ENCODE measurements around the gene AGAP1.

The AGAP1 gene

DNA sequence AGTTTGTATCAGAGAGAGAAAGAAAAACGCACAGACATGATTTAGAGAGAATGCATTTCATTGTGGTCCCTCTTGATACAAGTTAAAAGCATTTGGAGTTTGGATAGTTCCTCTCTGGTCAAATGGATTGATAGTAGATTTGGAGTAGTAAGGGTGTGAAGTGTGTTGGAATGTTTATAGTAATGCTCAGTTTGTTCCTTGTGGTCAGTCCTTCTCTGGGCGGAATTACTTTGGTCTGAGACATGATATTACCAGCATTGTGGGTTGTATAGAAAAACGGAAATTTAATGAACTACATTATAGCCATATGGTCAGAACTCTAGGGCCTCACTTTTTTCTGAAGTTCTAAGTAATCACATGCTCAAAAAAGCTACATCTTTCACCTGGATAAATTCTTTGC is 178.9 kb downstream of the AGAP1 start:
- Mint-ChIP-seq H3K27me3 (peaks cover 74% of the 10 kb centered on the region), H3K27ac (no peak overlapping the region), H3K9me3 (no peaks in the 10 kb centered on the region), H3K4me3 (no peak overlapping the region), H3K4me1 (no peaks in the 10 kb centered on the region)
- ATAC-seq (no peak), DNase-seq (no peak)

DNA sequence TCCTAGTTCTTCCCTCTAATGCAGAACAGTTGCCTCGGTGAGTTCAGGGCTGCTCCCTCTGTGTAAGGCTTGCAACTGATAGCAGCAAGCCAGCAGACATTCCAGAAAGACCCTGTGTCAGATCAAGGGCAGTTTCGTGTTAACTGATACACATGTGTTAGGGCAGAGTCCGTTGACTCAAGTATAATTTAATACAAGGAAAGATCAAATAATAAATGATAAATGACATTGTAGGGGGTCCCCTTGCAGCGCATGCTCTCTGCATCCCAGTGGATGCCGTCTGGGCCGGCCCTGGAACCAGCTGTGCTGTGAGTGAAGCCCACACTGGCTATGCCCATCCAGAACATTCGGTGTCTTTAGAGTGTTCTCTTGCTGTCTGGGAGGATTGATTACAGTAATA is 180.3 kb downstream of the AGAP1 start:
- H3K4me1 Mint-ChIP-seq: no peaks in the 10 kb centered on the region
- peaks cover 60% of the 10 kb centered on the region for H3K27me3 Mint-ChIP-seq
- H3K27ac Mint-ChIP-seq: no peak overlapping the region
- H3K4me3 Mint-ChIP-seq: no peak overlapping the region
- DNase-seq (no peak), ATAC-seq (no peak)
- H3K9me3 Mint-ChIP-seq: no peaks in the 10 kb centered on the region

DNA sequence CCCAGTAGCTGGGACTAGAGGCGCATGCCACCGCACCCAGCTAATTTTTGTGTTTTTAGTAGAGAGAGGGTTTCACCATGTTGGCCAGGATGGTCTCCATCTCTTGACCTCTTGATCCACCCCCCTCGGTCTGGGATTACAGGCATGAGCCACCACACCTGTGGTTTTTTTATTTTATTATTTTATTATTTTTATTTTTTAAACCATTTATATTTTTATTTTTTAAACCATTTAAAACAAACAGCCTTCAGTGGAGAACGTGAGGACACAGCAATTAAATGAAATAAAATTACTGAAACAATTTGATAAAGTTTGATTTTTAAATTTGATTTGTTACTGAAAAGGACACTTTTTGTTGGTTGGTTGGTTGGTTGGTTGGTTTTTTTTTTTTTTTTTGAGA is 181.0 kb downstream of the AGAP1 start:
- H3K4me1 Mint-ChIP-seq: no peaks in the 10 kb centered on the region
- no peak overlapping the region for H3K27ac Mint-ChIP-seq
- ATAC-seq (no peak), DNase-seq (no peak)
- H3K27me3 Mint-ChIP-seq: peaks cover 60% of the 10 kb centered on the region
- H3K4me3 Mint-ChIP-seq: no peak overlapping the region
- no peaks in the 10 kb centered on the region for H3K9me3 Mint-ChIP-seq

DNA sequence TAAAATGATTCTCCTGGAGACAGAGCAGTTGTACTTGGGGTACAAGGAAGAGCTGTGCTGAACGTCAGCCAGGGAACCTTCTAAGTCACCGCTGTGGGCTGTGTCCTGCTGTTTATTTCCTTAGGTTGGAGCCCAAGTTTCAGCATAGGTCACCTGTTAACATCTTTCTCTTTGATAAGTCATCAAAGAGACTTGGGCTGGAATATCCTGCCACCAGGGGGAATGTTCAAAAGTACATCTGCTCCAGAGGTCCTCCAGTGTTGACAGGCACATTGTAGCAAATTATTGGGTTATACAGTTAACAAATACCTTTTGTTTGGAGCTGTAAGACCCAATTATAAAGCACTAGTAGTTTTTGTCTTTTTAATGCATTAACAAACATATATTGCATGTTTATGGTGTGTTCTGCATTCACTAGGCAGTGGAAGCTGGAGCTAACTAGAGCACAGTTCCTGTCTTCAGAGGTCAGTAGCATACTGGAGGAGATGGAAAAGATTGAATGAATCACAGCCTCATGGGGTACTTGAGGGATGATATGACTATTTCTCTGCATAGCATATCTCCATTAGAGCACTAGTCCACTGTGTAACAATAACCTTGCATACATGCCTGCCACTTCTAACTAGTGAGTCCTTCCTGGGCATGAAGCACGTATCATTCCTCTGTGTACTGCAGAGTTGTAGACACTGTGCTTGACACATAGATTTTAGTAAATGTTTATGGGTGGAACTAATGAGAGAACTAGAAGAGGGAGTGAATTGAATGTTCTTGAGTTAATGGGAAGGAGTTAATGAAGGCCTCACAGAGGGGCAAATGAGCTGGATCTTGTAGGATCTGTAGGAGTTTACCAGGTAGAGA is 182.1 kb downstream of the AGAP1 start:
- no peak for ATAC-seq
- Mint-ChIP-seq H3K4me3 (no peak overlapping the region), H3K4me1 (no peaks in the 10 kb centered on the region), H3K9me3 (no peaks in the 10 kb centered on the region), H3K27me3 (peaks cover 60% of the 10 kb centered on the region), H3K27ac (no peak overlapping the region)
- no peak for DNase-seq

DNA sequence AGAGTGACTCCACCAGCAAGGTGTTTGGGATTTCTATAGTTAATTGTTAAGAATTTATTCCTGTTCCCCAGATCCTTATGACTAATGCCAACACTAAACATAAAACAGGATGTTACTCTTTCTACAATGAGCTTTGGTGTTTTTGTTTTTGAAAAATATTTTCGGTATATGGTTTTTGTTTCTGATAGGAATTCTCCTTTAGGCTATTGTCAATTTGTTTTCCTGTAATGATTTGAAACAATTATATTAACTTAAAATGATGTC is 182.6 kb downstream of the AGAP1 start:
- Mint-ChIP-seq H3K9me3 (no peaks in the 10 kb centered on the region), H3K27me3 (peaks cover 56% of the 10 kb centered on the region), H3K4me3 (no peak overlapping the region), H3K4me1 (no peaks in the 10 kb centered on the region), H3K27ac (no peak overlapping the region)
- no peak for ATAC-seq
- no peak for DNase-seq

DNA sequence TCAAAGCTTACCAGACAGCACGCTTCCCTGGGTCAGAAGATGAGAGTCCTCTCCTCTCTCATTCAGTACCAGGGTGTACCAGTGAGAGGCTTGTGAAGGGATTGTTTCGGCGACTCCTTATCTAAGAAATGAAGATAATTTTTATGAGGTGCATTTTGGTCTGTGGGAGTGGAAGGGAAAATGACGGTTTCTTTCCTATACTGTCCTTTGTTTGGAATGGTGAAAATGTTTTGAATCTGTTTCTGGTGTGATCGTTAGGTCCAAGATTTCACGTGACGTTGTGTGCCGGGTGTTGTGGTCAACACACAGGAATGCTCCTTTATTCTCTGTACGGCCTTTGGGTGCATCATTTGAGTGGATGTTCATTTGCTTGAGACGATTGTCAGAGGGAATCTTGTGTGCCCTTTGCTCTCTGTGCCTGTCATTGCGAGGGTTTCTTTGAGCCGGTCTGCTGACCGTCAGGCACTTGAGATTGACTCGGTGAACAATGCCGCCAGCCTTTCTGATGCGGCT is 183.5 kb downstream of the AGAP1 start:
- no peaks in the 10 kb centered on the region for H3K4me1 Mint-ChIP-seq
- peaks cover 47% of the 10 kb centered on the region for H3K27me3 Mint-ChIP-seq
- H3K27ac Mint-ChIP-seq: no peak overlapping the region
- H3K4me3 Mint-ChIP-seq: no peak overlapping the region
- ATAC-seq (no peak), DNase-seq (no peak)
- no peaks in the 10 kb centered on the region for H3K9me3 Mint-ChIP-seq

DNA sequence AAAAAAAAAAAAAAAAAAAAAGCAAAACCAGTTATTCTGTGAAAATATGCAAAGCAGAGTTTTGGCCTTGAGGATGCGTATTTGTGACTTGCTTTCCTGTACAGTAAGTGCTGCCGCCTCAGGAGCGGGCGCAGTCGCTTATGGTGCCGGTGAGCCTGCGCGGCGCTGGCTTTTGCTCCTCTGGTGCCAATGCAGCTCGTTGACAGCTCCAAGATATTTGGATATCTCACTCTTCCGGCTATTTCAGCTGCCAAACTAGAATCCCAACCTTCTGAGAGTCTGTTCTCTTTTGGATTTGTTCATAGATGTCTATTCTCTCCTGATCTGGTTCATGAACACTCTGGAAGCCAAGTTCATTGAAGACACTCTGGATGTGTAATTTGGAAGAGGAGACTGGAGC is 184.1 kb downstream of the AGAP1 start:
- Mint-ChIP-seq H3K9me3 (no peaks in the 10 kb centered on the region), H3K4me3 (no peak overlapping the region), H3K27me3 (peaks cover 41% of the 10 kb centered on the region), H3K4me1 (no peaks in the 10 kb centered on the region), H3K27ac (no peak overlapping the region)
- no peak for DNase-seq
- no peak for ATAC-seq

DNA sequence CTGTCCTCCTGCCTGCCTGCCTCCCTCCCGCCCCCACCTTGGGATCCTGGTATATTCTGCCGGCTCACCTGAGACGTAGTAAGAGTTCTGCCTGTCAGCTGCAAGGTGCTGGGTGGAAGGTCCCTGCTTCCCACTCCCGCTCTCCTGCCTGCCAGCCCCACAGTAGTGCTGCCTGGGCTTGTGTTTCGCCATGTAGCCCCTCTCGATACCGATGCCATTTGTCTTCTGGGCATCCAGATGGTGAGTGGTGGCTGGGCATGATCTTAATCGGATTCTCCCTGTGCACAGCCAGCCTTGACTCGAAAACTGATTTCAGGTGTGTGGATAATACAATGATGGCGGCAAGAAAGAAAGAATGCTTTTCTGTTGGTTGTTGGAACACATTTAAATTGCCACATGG is 184.9 kb downstream of the AGAP1 start:
- Mint-ChIP-seq H3K27me3 (peaks cover 35% of the 10 kb centered on the region), H3K9me3 (no peaks in the 10 kb centered on the region), H3K27ac (no peak overlapping the region), H3K4me3 (no peak overlapping the region), H3K4me1 (no peaks in the 10 kb centered on the region)
- DNase-seq (no peak), ATAC-seq (no peak)

DNA sequence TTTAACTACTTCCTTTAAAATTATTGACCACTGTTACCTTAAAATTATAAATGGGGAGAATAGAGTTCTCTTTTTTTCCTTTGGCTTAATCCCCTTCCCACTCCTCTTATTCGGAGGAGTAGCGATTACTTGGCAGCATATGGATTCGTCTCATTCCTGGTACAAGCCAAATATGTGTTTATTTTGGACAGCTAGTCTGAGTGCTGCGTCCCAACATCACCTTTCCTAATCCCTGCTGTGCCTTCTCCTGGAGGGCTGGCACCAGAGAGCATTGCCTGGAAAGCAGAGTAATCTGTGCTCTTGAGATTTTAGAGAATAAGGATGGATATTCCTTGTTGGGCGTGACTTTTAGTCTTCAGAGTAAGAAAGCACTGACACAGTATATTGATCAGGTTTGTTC is 185.6 kb downstream of the AGAP1 start:
- no peak overlapping the region for H3K27ac Mint-ChIP-seq
- H3K9me3 Mint-ChIP-seq: no peaks in the 10 kb centered on the region
- H3K4me3 Mint-ChIP-seq: no peak overlapping the region
- peaks cover 28% of the 10 kb centered on the region for H3K27me3 Mint-ChIP-seq
- DNase-seq (no peak), ATAC-seq (no peak)
- no peaks in the 10 kb centered on the region for H3K4me1 Mint-ChIP-seq

DNA sequence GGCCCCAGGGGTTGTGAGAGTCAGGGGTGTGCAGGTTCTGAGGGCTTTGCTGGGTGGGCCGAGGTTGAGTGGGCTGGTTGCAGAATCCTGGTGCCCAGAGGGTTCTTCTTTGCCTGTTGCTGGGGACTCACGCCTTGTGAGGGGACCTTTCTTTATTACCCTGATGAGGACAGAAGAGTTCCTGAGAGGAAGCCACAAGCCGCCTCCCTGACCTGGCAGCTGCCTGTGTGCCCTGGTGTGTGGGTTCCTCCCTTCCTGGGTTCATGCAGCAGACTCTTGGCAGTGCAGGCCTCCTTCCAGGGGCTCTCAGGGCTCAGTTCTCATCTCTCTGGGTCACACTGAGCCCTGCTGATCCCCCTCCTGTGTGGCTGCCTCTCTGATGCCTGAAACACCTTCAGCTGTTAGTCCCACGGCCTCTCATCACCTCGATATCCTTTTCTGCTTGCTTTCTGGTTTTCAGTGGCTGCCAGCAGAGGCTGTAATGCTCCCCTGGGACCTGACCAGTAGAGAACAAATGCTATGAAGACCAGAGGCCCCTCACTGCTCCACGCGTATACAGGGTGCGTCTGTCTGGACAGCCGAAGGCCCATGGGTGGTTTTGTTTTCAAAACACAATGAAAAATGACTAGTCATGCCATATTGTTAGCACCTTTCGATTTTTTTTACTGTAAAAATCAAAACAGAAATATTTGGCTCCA is 191.3 kb downstream of the AGAP1 start:
- DNase-seq (no peak), ATAC-seq (no peak)
- Mint-ChIP-seq H3K27ac (peak overlapping the region; percentile 33 to 68), H3K4me3 (no peak overlapping the region), H3K9me3 (no peaks in the 10 kb centered on the region), H3K27me3 (peaks cover 11% of the 10 kb centered on the region), H3K4me1 (no peaks in the 10 kb centered on the region)

DNA sequence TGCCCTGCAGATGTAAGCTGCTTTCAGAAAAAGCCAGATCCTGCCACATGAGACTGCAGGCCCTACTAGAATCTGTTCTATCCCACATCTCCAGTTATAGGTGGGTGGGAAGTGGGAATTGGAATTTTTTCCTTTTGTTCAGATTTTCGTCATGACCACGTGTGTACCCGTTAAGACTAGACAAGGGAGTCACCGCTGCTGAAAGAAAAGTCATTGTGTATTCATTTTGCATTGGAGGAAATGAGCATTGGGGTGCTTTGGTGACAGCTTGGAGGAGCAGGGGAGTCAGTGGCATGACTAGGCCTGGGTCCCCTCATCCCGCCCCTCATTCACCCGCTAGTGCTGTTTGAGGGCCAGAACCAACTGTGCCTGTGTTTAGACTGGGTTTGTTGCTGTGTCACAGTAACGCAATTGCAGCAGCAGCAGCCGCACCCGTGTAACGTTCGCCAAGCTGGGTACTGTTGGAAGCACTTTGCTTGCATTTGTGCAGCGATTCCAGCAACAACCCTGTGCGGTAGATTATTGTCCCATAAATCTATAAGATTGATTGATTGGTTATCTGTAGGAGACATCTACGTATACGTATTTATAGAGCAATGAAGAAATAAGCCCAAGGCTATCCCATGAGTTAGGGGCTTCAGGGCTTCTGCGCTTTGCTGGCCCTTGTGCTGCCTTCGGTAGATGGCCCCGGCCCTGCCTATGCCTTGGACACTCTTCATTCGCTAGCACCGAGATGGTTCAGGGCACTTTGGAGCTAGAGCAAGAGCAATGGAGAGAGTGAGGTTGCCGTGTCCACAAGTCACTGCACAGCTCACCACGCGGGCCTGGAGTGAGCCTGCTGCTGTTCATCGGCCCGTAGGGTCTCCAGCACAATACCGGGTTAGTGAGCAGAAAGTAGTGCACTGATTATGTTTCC is 194.9 kb downstream of the AGAP1 start:
- ATAC-seq: no peak
- Mint-ChIP-seq H3K27ac (no peak overlapping the region), H3K9me3 (no peaks in the 10 kb centered on the region)

DNA sequence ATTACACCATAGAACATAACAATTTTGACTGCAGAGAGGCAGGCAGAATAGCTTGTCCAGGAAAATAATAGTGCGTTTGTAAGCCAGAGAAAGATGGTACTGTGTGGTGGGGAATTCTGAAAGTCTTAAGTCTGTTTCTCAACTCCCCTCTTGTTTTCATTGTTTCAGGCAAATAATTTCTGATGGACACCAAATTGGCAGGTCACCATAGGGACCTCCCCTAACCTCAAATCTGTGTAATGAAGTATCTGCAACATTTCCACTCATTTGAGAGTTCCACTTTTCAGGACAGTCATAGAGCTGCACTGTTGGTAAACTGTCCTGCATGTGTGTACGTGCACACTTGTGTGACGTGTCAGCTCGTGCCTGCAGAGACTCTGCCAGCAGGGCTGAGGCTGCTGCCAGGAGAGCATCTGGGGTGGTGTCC is 195.6 kb downstream of the AGAP1 start:
- Mint-ChIP-seq H3K9me3 (no peaks in the 10 kb centered on the region), H3K4me1 (no peaks in the 10 kb centered on the region), H3K27me3 (peaks cover 10% of the 10 kb centered on the region), H3K4me3 (no peak overlapping the region), H3K27ac (no peak overlapping the region)
- no peak for ATAC-seq
- no peak for DNase-seq

More for the DNA sequence above, 194.9 kb downstream of the AGAP1 start:
- no peaks in the 10 kb centered on the region for H3K4me1 Mint-ChIP-seq
- H3K27me3 Mint-ChIP-seq: peaks cover 11% of the 10 kb centered on the region
- no peak overlapping the region for H3K4me3 Mint-ChIP-seq
- no peak for DNase-seq

DNA sequence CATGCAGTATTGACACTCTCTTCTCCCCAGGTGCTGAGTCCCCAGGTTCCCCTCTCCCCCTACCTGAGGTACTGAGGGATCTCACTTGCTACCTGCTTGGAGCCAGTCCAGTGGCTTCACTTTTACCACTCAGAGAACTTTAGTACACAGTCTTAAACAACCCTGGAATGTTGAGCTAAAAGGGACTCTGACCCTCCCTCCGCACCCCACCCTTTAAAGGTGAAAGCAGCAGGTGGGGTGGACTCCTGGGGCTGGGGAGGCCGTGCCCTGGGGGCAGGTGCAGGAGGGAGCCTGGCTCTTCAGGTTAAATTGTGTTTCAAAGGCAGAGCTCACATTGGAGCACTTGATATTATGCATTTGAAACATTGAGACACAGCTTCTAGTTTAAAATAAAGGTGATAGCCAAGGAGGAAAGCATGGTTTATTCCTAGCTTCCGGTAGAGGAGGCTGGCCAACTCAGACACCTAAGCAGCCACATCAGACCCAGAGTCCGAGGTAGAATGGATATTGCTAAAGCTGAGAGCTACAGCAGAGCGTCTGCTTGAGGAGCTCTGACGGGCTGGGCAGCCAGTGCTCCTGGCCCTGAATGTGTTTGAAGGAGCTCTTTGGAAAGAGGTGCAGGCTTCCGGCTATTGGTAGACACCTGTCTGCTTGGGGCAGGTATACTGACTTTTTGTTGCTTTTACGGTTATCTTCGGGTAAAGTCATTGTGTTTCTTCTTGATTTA is 196.4 kb downstream of the AGAP1 start:
- H3K9me3 Mint-ChIP-seq: no peaks in the 10 kb centered on the region
- ATAC-seq (no peak), DNase-seq (no peak)
- no peak overlapping the region for H3K27ac Mint-ChIP-seq
- H3K27me3 Mint-ChIP-seq: peaks cover 2% of the 10 kb centered on the region
- no peaks in the 10 kb centered on the region for H3K4me1 Mint-ChIP-seq
- H3K4me3 Mint-ChIP-seq: no peak overlapping the region

DNA sequence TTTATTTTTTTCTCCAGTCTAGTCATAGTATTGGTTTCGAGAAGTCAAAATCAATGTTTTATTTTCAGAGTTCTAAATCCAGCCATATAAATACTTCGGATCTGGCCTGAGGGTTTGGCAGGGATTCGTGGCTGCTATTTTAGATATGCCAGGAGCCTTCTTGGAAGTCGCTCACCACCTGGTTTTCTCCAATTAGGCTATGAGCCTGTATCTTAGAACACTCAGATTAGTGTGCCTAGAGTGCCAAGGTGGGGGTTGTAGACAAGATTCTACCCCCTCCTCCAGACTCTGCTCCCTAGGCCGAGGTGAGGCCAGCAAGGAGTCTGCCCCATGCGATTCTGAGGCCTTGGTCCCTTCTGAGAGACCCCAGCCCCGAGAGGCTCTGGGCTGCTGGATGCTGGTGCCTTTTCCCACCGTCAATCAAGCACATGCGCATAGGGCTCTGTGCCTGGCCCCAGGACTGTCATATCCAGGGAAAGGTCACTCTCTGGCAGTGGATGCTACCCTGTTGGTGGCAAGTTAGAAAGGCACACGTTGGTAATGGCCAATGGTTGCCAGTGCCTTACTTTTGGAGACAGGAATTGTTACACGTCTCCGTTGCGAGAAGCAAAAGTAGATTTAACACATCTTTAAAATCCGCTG is 197.1 kb downstream of the AGAP1 start:
- no peaks in the 10 kb centered on the region for H3K4me1 Mint-ChIP-seq
- H3K9me3 Mint-ChIP-seq: no peaks in the 10 kb centered on the region
- no peak for DNase-seq
- H3K27ac Mint-ChIP-seq: no peak overlapping the region
- no peak for ATAC-seq
- no peak overlapping the region for H3K4me3 Mint-ChIP-seq
- no peaks in the 10 kb centered on the region for H3K27me3 Mint-ChIP-seq

DNA sequence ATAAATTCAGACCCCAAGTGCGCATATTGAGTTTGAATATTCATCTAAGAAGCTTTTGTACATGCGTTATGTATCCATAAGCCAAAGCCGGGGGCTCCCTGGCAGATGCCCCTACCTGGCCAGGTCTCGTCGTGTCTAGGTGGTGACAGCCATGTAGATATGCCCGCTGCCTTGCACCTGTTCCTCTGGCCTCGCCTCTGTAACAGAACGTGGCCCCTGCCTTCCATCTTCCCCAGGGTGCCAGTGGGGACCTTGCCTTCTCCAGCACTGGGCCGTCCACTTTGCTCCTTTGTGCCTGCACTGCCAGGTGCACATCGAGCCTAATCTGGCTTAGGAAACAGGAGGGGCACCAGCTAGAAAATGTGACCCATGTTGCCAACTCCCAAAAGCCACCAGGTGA is 198.2 kb downstream of the AGAP1 start:
- Mint-ChIP-seq H3K27me3 (no peaks in the 10 kb centered on the region), H3K9me3 (no peaks in the 10 kb centered on the region), H3K4me3 (no peak overlapping the region), H3K27ac (no peak overlapping the region), H3K4me1 (no peaks in the 10 kb centered on the region)
- no peak for DNase-seq
- no peak for ATAC-seq
